HepG2 (cell line): ENCODE data around the gene COL27A1. TPM values are rescaled to one million over a fixed set of nuclear protein-coding genes. Genes with fewer than 3 reads are reported as not detected.

Experiments used
- CBX5 ChIP-seq: sonication (generic); formaldehyde crosslinking; IDR thresholded peaks from 2 replicates; pipeline ENCODE4 v1.4.0; 2020; ENCODE audit warnings: missing genetic modification reagents, borderline replicate concordance
- FOXA1 ChIP-seq, 2 experiments: fragments of 450-650 bp in 1 of 2; sonication (generic) in 1 of 2; formaldehyde crosslinking in 1 of 2; IDR thresholded peaks; 2 replicates each; pipeline versions ENCODE4 v1.4.0 to v1.6.1; 2016 to 2020; ENCODE audit warnings: missing genetic modification reagents in 1 of 2
- HOXA5 ChIP-seq: sonication (generic); formaldehyde crosslinking; IDR thresholded peaks from 2 replicates; pipeline ENCODE4 v1.4.0; 2020; ENCODE audit warnings: missing genetic modification reagents
- RERE ChIP-seq: IDR thresholded peaks from 2 replicates; pipeline ENCODE4 v1.6.1; 2016; ENCODE audit warnings: low read depth, missing genetic modification reagents, missing compliant biosample characterization
- YEATS2 ChIP-seq: sonication (generic); formaldehyde crosslinking; IDR thresholded peaks from 2 replicates; pipeline ENCODE4 v1.4.0; 2020; ENCODE audit warnings: missing genetic modification reagents, borderline replicate concordance
- ZKSCAN5 ChIP-seq: sonication (generic); formaldehyde crosslinking; IDR thresholded peaks from 2 replicates; pipeline ENCODE4 v1.5.1; 2020; ENCODE audit warnings: mild to moderate bottlenecking, missing genetic modification reagents
- ZNF333 ChIP-seq: sonication (generic); formaldehyde crosslinking; IDR thresholded peaks from 2 replicates; pipeline ENCODE4 v1.4.0; 2020; ENCODE audit warnings: mild to moderate bottlenecking, missing genetic modification reagents, borderline replicate concordance
- ZNF33A ChIP-seq: sonication (generic); formaldehyde crosslinking; IDR thresholded peaks from 2 replicates; pipeline ENCODE4 v1.5.1; 2020; ENCODE audit warnings: missing genetic modification reagents, mild to moderate bottlenecking, moderate library complexity, borderline replicate concordance
- ZNF83 ChIP-seq: sonication (generic); formaldehyde crosslinking; IDR thresholded peaks from 2 replicates; pipeline ENCODE4 v1.4.0; 2020; ENCODE audit warnings: missing genetic modification reagents, mild to moderate bottlenecking, borderline replicate concordance
- polyA plus RNA-seq, 8 experiments: library from polyadenylated mRNA; depleted of rRNA in 3 of 8; stranded (reverse) in 7 of 8; unstranded in 1 of 8; fragments of >200 nt; fragmentation: Illumina TruSeq in 4 of 8; extraction: Trizol in 4 of 8; gene quantifications; 2 replicates each; pipeline versions ENCODE4 v1.2.1 to v1.2.3, GENCODE V29; 2011 to 2016; ENCODE audit warnings: low read depth in 4 of 8, missing spikeins in 1 of 8, mixed read lengths in 1 of 8; ENCODE audit not compliant: insufficient read depth in 1 of 8
- total RNA-seq, 5 experiments: library from RNA; depleted of rRNA; stranded (reverse); fragments of >200 nt; fragmentation: Illumina TruSeq; extraction: Trizol; gene quantifications; 2 replicates each; pipeline ENCODE4 v1.2.3, GENCODE V29; 2016; ENCODE audit warnings: low read depth in 1 of 5
- TF ChIP-seq, protein P1 (sequence below): sonication (generic); formaldehyde crosslinking; IDR thresholded peaks from 2 replicates; pipeline ENCODE4 v1.5.0; 2020; ENCODE audit warnings: missing genetic modification reagents
- TF ChIP-seq, protein P2 (sequence below): sonication (generic); formaldehyde crosslinking; IDR thresholded peaks from 2 replicates; pipeline ENCODE4 v1.4.0; 2020; ENCODE audit warnings: missing genetic modification reagents, mild to moderate bottlenecking, borderline replicate concordance

COL27A1 gene
- total and polyA plus RNA-seq, 2 of the 13 experiments (the other 11 are each of a cell fraction or from before 2014, with no cell fraction given): 71.3 to 89.1 TPM

GRCh38 chr9:114301798-114302565 lies 146.6 kb downstream of the COL27A1 start (continued):
- TF ChIP-seq, protein P1, sequence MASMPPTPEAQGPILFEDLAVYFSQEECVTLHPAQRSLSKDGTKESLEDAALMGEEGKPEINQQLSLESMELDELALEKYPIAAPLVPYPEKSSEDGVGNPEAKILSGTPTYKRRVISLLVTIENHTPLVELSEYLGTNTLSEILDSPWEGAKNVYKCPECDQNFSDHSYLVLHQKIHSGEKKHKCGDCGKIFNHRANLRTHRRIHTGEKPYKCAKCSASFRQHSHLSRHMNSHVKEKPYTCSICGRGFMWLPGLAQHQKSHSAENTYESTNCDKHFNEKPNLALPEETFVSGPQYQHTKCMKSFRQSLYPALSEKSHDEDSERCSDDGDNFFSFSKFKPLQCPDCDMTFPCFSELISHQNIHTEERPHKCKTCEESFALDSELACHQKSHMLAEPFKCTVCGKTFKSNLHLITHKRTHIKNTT (CRISPR knock-in tag): no peak
- TF ChIP-seq HOXA5 (CRISPR knock-in tag): no peak
- no peak for TF ChIP-seq ZNF333
- TF ChIP-seq FOXA1 (IDR thresholded peaks at IDR 0.05): no peak
- TF ChIP-seq FOXA1 (CRISPR knock-in tag; IDR thresholded peaks at IDR 0.05): no peak
- no peak for TF ChIP-seq ZNF83 (CRISPR knock-in tag)
- no peak for TF ChIP-seq CBX5 (CRISPR knock-in tag)
- no peak for TF ChIP-seq RERE (CRISPR knock-in tag)
- TF ChIP-seq ZKSCAN5: no peak
- TF ChIP-seq, protein P2, sequence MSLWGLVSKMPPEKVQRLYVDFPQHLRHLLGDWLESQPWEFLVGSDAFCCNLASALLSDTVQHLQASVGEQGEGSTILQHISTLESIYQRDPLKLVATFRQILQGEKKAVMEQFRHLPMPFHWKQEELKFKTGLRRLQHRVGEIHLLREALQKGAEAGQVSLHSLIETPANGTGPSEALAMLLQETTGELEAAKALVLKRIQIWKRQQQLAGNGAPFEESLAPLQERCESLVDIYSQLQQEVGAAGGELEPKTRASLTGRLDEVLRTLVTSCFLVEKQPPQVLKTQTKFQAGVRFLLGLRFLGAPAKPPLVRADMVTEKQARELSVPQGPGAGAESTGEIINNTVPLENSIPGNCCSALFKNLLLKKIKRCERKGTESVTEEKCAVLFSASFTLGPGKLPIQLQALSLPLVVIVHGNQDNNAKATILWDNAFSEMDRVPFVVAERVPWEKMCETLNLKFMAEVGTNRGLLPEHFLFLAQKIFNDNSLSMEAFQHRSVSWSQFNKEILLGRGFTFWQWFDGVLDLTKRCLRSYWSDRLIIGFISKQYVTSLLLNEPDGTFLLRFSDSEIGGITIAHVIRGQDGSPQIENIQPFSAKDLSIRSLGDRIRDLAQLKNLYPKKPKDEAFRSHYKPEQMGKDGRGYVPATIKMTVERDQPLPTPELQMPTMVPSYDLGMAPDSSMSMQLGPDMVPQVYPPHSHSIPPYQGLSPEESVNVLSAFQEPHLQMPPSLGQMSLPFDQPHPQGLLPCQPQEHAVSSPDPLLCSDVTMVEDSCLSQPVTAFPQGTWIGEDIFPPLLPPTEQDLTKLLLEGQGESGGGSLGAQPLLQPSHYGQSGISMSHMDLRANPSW (CRISPR knock-in tag): no peak
- TF ChIP-seq ZNF33A (CRISPR knock-in tag): no peak
- TF ChIP-seq YEATS2 (CRISPR knock-in tag): no peak
